ENCODE results near the gene PNPLA5. TPM values are rescaled to one million over a fixed set of nuclear protein-coding genes. Genes with fewer than 3 reads are reported as not detected.
"Not testable (repeated sequence)": the region's sequence is repeated elsewhere in the genome, so short reads cannot be mapped to it uniquely, and the experiment has no call there.

PNPLA5 gene
- total RNA-seq, 1 donor from 2014 or later = not detected

GRCh38 chr22:43903033-43903432 is 11.2 kb upstream of the PNPLA5 start:
- DNase-seq (ENCODE audit: low spot score); ATAC-seq: not testable (repeated sequence)

DNA sequence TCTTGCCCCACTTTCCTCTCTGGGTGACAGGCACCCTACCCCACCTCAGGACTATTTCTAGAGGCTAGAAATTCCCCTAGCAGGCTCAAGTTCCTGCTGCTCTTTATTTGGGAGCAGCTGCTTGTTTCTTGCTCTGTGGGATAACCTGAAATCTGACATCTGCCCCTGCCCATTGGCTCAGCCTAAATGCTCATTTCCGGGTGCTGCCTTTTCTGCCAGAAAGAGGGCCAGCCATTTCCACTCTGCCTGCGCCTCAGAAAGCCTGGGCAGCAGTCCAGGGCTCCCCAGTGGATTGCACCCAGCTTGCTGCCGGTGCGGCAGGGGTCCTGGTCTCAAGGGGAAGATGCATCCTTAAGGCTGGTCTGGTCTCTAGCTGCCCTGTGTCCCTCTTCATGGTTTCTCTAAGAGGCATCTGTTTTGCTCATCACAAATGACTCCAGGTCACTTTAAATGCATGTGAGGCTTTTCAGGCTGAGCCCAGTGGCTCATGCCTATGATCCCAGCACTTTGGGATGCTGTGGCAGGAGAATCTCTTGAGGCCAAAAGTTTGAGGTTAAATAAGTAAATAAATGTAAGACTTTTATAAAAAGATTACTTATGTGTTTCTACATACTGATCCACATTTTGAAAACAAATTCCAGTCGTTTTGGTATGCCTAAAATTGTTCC is 10.3 kb upstream of the PNPLA5 start:
- no peak for ATAC-seq

GRCh38 chr22:43900206-43900605 is 8.4 kb upstream of the PNPLA5 start:
- no peak for ATAC-seq
- no peak for DNase-seq (ENCODE audit: low spot score)

More for the DNA sequence above, 10.3 kb upstream of the PNPLA5 start:
- no peak for DNase-seq (ENCODE audit: low spot score)

DNA sequence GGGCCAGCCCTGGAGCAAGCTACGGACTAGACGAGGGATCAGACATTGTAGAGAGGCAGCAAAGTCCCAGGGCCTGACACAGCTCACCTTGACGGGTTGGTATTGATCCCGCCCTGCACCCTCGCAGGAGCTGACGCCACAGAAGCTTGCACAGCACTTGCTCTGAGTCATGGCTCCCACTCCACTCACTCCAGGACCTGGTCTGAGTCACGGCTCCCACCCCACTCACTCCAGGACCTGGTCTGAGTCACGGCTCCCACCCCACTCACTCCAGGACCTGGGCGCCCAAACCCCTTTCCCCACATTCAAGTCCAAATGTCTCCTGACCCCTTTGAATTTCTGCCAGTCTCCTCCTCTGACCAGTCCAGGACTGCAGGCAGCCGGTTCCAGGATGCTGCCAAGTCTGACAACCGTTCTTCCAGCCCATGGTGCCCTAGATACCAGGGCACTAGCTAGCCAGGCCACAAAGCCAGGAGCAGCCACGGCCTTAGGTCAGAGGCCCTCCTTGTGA is 6.0 kb upstream of the PNPLA5 start:
- peak; percentile 89 for DNase-seq (ENCODE audit: low spot score)
- ATAC-seq = peak; percentile 80

GRCh38 chr22:43895986-43896645 is 4.3 kb upstream of the PNPLA5 start:
- no peak for ATAC-seq
- DNase-seq (ENCODE audit: low spot score) = no peak

- no peak for DNase-seq (ENCODE audit: low spot score)
- no peak for ATAC-seq
Observed at GRCh38 chr22:43894122-43894521, 2.3 kb upstream of the PNPLA5 start.

DNA sequence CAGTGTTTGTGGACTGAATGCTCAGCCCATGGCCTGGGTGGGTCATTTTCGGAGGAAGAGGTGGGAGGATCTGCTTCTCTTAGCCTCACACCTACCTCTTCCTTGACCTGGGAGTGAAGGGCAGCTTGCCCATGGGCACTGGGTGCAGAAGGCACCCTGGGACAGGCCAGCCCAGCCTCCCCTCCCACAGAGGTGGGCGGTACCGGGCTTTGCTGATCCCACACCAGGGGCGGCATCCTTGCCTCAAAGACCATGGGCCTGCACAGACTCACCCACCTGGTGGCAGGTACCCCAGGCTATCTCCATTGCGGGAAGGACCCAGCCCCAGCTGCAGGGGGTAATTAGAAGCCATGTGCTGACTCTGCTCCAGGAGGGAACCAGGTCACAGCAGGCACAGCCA is 1.5 kb upstream of the PNPLA5 start:
- ATAC-seq (no peak), DNase-seq (ENCODE audit: low spot score) (no peak)

- DNase-seq (ENCODE audit: low spot score) = no peak
- no peak for ATAC-seq
Observed at GRCh38 chr22:43892183-43892894, 526 bp upstream of the PNPLA5 start.

- ATAC-seq = peak; percentile 8
- no peak for DNase-seq (ENCODE audit: low spot score)
Observed at GRCh38 chr22:43890901-43891331, 897 bp downstream of the PNPLA5 start.

DNA sequence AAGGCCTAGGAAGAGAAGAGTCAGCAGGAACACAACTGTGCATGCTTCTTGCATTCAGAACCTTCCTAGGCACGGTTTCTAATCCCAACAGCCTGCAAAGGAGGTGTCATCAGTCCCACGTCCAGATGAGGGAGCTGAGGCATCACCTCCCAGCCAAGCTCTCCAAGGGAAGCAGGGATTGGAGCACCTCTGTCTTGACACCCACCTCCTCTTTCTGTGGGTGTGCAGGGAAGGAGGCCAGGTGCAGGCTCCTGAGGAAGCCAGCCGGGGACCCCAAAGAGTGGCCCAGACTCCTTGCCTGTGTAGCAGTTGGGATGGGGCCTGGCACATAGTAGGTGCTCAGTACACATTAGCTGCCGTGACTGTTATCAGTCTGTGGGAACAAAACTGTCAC is 2.0 kb downstream of the PNPLA5 start:
- DNase-seq (ENCODE audit: low spot score) = no peak
- peak; percentile 46 for ATAC-seq

- no peak for DNase-seq (ENCODE audit: low spot score)
- ATAC-seq = no peak
Observed at GRCh38 chr22:43889201-43889859, 2.5 kb downstream of the PNPLA5 start.

- ATAC-seq (no peak), DNase-seq (ENCODE audit: low spot score) (no peak)
Observed at GRCh38 chr22:43888740-43889139, 3.1 kb downstream of the PNPLA5 start.

DNA sequence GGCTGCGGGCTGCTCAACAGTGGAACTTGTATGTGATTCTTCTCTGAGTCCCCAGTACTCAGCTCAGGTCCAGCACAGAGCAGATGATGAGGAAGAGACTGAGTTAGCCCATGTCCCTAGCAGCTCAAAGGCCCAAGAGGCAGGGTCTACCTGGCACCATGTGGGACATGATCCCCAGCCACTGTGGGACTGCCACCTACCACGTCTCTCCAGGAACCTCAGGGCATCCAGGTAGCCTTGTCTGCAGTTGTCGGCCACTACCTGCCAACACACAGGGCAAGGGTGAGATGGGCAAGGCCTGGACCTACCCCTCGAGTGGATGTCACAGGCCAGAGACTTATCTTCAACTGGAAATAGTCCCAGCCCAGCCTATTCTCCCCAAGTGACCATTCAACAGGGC is 4.4 kb downstream of the PNPLA5 start:
- DNase-seq (ENCODE audit: low spot score) = no peak
- ATAC-seq = no peak

DNA sequence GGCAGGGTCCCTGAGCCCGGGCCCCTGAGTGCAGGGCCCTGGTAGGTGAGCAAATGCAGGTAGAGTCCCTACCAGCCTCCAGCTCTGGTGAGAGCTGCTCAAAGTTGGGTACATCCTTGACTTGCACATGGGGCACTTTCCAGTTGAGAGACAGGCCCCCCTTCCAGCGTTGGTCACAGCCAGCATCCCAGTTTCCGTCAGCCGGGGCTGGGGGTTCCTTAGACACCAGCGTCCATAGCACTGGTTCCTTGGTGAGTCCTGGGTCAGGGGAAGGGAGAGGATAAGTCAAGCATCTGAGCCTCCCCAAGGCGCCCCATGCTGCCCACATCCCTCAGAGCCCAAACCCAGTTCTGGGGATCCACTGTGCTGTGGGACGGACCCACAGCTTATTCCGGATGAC is 5.6 kb downstream of the PNPLA5 start:
- no peak for ATAC-seq
- no peak for DNase-seq (ENCODE audit: low spot score)

DNA sequence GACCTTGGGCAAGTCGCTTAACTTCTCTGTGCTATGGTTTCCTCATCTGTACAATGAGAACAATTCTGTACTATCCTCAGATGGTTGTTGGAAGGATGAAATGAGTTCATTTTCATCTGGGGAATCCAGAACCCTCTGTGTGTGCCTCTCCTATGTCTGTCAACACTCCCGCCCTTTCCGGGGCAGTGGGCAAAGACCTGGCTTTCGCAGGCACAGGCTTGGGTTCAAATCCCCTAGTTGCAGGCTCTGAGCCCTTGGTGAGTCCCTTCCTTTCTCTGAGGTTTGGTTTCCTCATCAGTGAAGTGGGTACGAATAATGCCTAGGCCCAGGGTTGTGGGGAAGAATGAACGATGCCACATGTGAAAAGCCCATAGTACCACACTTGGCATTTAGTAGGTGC is 6.0 kb downstream of the PNPLA5 start:
- no peak for DNase-seq (ENCODE audit: low spot score)

GRCh38 chr22:43885319-43885671 is 6.5 kb downstream of the PNPLA5 start:
- ATAC-seq (no peak), DNase-seq (ENCODE audit: low spot score) (no peak)

More for the DNA sequence above, 6.0 kb downstream of the PNPLA5 start:
- no peak for ATAC-seq

DNA sequence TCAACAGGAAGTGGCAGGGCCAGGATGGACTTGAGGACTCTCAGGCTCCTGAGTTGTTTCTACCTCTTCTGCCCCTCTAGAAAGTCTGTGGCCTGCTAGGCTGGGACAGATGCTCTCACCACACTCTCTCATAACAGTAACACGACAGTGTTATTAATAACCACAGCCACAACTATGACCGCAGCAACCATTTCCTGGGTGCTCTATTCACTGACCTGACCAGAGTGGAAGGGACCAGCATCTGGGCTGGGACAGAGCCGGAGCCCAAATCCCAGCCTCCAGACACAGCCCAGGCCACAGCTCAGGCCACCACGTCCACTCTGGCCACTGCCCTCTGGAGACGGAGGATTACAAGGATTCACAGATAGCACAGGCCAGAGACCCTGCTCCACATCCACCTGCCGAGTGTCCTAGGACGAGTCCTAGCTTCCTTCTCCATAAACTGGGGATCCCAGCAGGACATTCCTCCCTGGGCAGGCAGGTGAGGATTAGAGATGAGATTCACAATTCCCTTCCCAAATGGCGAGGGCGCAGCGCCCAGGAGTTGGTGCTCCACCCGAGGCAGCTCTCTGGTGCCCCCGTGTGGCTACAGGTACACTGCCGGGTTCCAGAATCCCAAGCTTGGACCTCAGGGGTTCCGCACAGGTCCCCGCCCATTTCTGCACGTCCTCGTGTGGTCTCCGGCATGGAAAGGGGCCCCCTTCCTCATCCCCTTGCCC is 7.1 kb downstream of the PNPLA5 start:
- ATAC-seq (peak; percentile 78), DNase-seq (ENCODE audit: low spot score) (peak; percentile 67)

DNA sequence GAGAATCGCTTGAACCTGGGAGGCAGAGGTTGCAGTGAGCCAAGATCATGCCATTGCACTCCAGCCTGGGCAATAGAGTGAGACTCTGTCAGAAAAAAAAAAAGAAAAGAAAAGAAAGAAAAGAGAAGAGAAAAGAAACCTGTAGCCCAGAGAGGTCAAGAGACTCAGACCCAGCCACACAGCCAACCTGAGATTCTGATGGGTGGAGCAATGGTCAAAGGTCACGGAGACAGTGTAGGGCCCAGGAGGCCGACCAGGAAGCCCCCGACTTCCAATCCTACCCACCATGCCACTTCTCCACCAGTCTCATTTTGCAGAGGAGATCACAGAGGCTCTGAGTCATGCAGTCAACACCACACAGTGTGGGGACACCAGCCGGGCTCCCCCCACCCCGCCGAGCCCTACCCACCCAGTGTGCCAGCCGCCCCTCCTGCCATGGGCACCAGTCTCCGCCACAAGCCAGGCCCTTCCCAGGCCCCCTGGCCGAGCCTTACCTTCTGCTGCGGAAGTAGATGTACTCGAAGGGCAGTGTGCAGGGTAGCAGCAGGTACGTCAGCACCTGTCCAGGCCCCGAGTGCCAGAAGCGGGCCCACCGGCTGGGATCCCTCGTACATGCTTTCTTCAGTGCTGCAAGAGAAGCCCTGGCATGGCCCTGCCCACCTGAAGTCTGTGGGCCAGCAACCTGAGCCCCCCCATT is 7.9 kb downstream of the PNPLA5 start:
- no peak for DNase-seq (ENCODE audit: low spot score)
- no peak for ATAC-seq

DNA sequence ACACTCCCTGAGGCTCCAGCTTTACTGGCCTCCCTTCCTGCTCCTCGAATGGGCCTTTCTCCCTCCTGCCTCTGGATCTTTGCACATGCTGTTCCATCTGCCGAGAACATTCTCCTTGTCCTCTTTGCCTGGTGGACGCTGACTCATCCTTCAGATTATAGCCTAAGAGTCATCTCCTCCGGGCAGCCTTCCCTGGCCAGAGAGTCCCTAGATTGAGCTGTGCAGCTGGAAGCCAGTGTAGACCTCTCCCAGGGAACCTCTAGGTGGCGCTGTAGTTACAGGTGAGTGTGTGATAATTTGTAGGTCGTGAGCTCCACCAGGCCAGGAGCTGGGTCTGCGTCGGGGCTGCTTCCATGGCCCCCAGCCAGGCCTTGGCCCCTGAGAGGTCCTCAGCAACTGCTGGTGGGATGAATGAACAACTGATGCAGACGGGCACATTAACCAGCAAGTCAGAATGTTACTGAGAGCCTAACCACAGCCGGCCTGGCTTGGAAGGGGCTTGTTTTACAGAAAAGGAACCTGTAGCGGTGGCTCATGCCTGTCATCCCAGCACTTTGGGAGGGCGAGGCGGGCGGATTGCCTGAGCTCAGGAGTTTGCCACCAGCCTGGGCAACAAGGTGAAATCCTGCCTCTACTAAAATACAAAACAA is 8.7 kb downstream of the PNPLA5 start:
- ATAC-seq (peak; percentile 83), DNase-seq (ENCODE audit: low spot score) (peak; percentile 67)

Measured in left lobe of liver (tissue), 2 donors.